Panc1 (cell line): ENCODE measurements around the gene ZNF592. TPM values are rescaled to one million over a fixed set of nuclear protein-coding genes. Genes with fewer than 3 reads are reported as not detected.

Source experiments
- ATAC-seq: fragments of 200-7000 bp; cut with Tn5 transposase; 2 replicates; pipeline ENCODE4 v1.9.1; 2020; ENCODE audit warnings: mild to moderate bottlenecking, moderate library complexity
- BruUV-seq: library from RNA; stranded (reverse); fragments of 400-500 nt; replicated peaks from 2 replicates; lab custom pipeline; 2021; lab: Mats Ljungman, UMichigan
- CTCF ChIA-PET: fragments of 300-600 bp; sonication (Branson Sonifier 250); formaldehyde crosslinking; loops from one replicate; lab custom pipeline; 2022; ENCODE audit warnings: antibody characterized with exemption; lab: Charles Lee
- POLR2A ChIA-PET: fragments of 300-600 bp; sonication (Branson Sonifier 250); formaldehyde crosslinking; loops from one replicate; lab custom pipeline; 2022; ENCODE audit warnings: antibody characterized with exemption; lab: Charles Lee
- DNase-seq: peaks from one replicate; pipeline ENCODE4 v3.0.0-alpha.2; 2010; ENCODE audit warnings: low read depth, low spot score
- H3K27ac ChIP-seq: 2 replicates; pipeline ENCODE4 v1.5.1; 2011; ENCODE audit warnings: mild to moderate bottlenecking, low read length, inconsistent platforms
- H3K27me3 ChIP-seq: fragments of 200-500 bp; sonication (Bioruptor generic); 2 replicates; pipeline ENCODE4 v1.6.0; 2014; ENCODE audit warnings: low read length, inconsistent platforms; ENCODE audit not compliant: control insufficient read depth, insufficient read depth
- H3K36me3 ChIP-seq: fragments of 200-500 bp; sonication (Bioruptor generic); 2 replicates; pipeline ENCODE4 v1.5.1; 2014; ENCODE audit warnings: inconsistent platforms, mild to moderate bottlenecking, low read length, moderate library complexity; ENCODE audit not compliant: control insufficient read depth, insufficient read depth
- H3K4me1 ChIP-seq: 2 replicates; pipeline ENCODE4 v1.5.1; 2011; ENCODE audit warnings: inconsistent platforms, mild to moderate bottlenecking, low read length, moderate library complexity; ENCODE audit not compliant: control insufficient read depth, insufficient read depth
- H3K4me3 ChIP-seq, 2 experiments: 2 replicates each; pipeline ENCODE4 v1.5.1; 2011 to 2012; ENCODE audit warnings: low read depth in 2 of 2, low read length in 2 of 2, mild to moderate bottlenecking in 2 of 2, inconsistent platforms in 1 of 2, moderate library complexity in 1 of 2
- H3K9me3 ChIP-seq: fragments of 200-500 bp; sonication (Bioruptor generic); 2 replicates; pipeline ENCODE4 v1.5.1; 2014; ENCODE audit warnings: low read depth, mild to moderate bottlenecking, inconsistent platforms, low read length, moderate library complexity; ENCODE audit not compliant: control insufficient read depth, insufficient read depth
- CTCF ChIP-seq: fragments of 450-650 bp; IDR thresholded peaks from 2 replicates; pipeline ENCODE4 v1.5.1; 2017; ENCODE audit warnings: mild to moderate bottlenecking
- POLR2AphosphoS5 ChIP-seq: IDR thresholded peaks from 2 replicates; pipeline ENCODE4 v1.6.1; 2012; ENCODE audit warnings: mild to moderate bottlenecking, low read depth, low read length, moderate library complexity
- REST ChIP-seq, 2 experiments: IDR thresholded peaks; 2 replicates each; pipeline ENCODE4 v1.6.1; 2011 to 2012; ENCODE audit warnings: low read depth in 2 of 2, control low read depth in 1 of 2, low read length in 1 of 2, mild to moderate bottlenecking in 1 of 2, moderate library complexity in 1 of 2; ENCODE audit not compliant: insufficient read depth in 1 of 2
- SIN3A ChIP-seq: IDR thresholded peaks from 2 replicates; pipeline ENCODE4 v1.6.1; 2012; ENCODE audit warnings: low read depth, mild to moderate bottlenecking, low read length, moderate library complexity, borderline replicate concordance; ENCODE audit not compliant: insufficient read depth
- TCF7L2 ChIP-seq: IDR thresholded peaks from 2 replicates; pipeline ENCODE4 v1.6.1; 2011; ENCODE audit warnings: mild to moderate bottlenecking, low read depth, low read length, inconsistent platforms
- in situ Hi-C: cut with HindIII; loops from 2 replicates; pipeline ENCODE4 v1.10.0; 2016; ENCODE audit warnings: low sequenced_read_pairs, low pct_unique_long_range_greater_than_20kb
- intact Hi-C: fragments of 100-400 bp; cut with micrococcal nuclease; formaldehyde crosslinking; loops from one replicate; pipeline ENCODE4 v1.10.0; 2022; ENCODE audit not compliant: unreplicated experiment
- total RNA-seq: library from RNA; stranded (reverse); gene quantifications from one replicate; pipeline ENCODE4 v1.2.1, GENCODE V29; 2021; ENCODE audit not compliant: unreplicated experiment

ZNF592 gene
- total RNA-seq, 1 experiment from 2014 or later: 34.2 TPM

- CTCF ChIA-PET: no interaction called here
- TF ChIP-seq SIN3A (no peak), REST (IDR thresholded peaks at IDR 0.05; ENCODE audit: insufficient read depth in 1 of 2, low read depth in 2 of 2, low read length in 1 of 2) (no peak), POLR2AphosphoS5 (no peak), TCF7L2 (no peak)
- POLR2A ChIA-PET: no interaction called here
- no peaks in the 10 kb centered on the region for H3K4me1 ChIP-seq
- DNase-seq (no peak), ATAC-seq (no peak)
- H3K9me3 ChIP-seq: peaks cover 10% of the 10 kb centered on the region
- intact Hi-C loops (no loop called here), in situ Hi-C loops (no loop called here)
- no peak overlapping the region for H3K4me3 ChIP-seq
- no TSS peak for BruUV-seq
- no peaks in the 10 kb centered on the region for H3K36me3 ChIP-seq
- H3K27ac ChIP-seq: no peak overlapping the region
- H3K27me3 ChIP-seq: no peaks in the 10 kb centered on the region
These were observed 97.9 kb downstream of the ZNF592 start for GRCh38 chr15:84846269-84846668.

- in situ Hi-C loops (no loop called here), intact Hi-C loops (no loop called here)
- ChIA-PET CTCF (no interaction called here), POLR2A (no interaction called here)
- Histone ChIP-seq H3K4me1 (no peaks in the 10 kb centered on the region), H3K36me3 (no peaks in the 10 kb centered on the region), H3K9me3 (peaks cover 10% of the 10 kb centered on the region), H3K27me3 (no peaks in the 10 kb centered on the region), H3K27ac (no peak overlapping the region), H3K4me3 (no peak overlapping the region)
- no peak for TF ChIP-seq CTCF
- no peak for TF ChIP-seq TCF7L2
- TF ChIP-seq SIN3A: no peak
- TF ChIP-seq REST (IDR thresholded peaks at IDR 0.05; ENCODE audit: insufficient read depth in 1 of 2, low read depth in 2 of 2, low read length in 1 of 2): no peak
- no peak for TF ChIP-seq POLR2AphosphoS5
- ATAC-seq (no peak), DNase-seq (no peak)
- BruUV-seq: no TSS peak
These were observed 99.0 kb downstream of the ZNF592 start for GRCh38 chr15:84847382-84847781.
